Activated T-cell treated with anti-CD3 and anti-CD28 coated beads for 48 hours (primary cell): ENCODE measurements around the gene OXT.
"Not testable (repeated sequence)": the region's sequence is repeated elsewhere in the genome, so short reads cannot be mapped to it uniquely, and the experiment has no call there.

Source experiments
- DNase-seq: peaks from one replicate; pipeline ENCODE4 v3.0.0-alpha.2; 2020; ENCODE audit warnings: low read depth

OXT gene

GRCh38 chr20:3071610-3072529 lies at the start of gene OXT:
OXT (plus strand) TSS chr20:3071620; CDS start chr20:3071656, 36 bp downstream.
- DNase-seq, result peak; percentile 63

- no peak for DNase-seq
Observed at GRCh38 chr20:3021777-3022176, 49.6 kb upstream of the OXT start.

GRCh38 chr20:3022559-3023490 lies 48.6 kb upstream of the OXT start:
- DNase-seq, result not testable (repeated sequence)

- no peak for DNase-seq
Observed at GRCh38 chr20:3027987-3028386, 43.4 kb upstream of the OXT start.

- DNase-seq, result no peak
Observed at GRCh38 chr20:3031524-3032147, 39.8 kb upstream of the OXT start.

GRCh38 chr20:3032624-3033023 lies 38.8 kb upstream of the OXT start:
- no peak for DNase-seq

GRCh38 chr20:3037654-3038053 lies 33.8 kb upstream of the OXT start:
- DNase-seq, result no peak

- DNase-seq, result no peak
Observed at GRCh38 chr20:3038454-3038853, 33.0 kb upstream of the OXT start.

GRCh38 chr20:3039426-3039825 lies 32.0 kb upstream of the OXT start:
- DNase-seq, result no peak

- DNase-seq, result no peak
Observed at GRCh38 chr20:3040086-3040485, 31.3 kb upstream of the OXT start.

- DNase-seq, result no peak
Observed at GRCh38 chr20:3041854-3042409, 29.5 kb upstream of the OXT start.

- DNase-seq, result no peak
Observed at GRCh38 chr20:3042625-3043024, 28.8 kb upstream of the OXT start.

GRCh38 chr20:3043322-3043721 lies 28.1 kb upstream of the OXT start, which contains the start of gene GNRH2:
GNRH2 (plus strand) TSS chr20:3043622; CDS start chr20:3044415, 793 bp downstream.
- DNase-seq, result no peak

GRCh38 chr20:3044336-3044965 lies 27.0 kb upstream of the OXT start:
- no peak for DNase-seq

GRCh38 chr20:3045042-3045815 lies 26.2 kb upstream of the OXT start:
- DNase-seq, result peak; percentile 66

GRCh38 chr20:3045816-3046676 lies 25.4 kb upstream of the OXT start, which contains the start of gene MRPS26:
MRPS26 (plus strand) TSS chr20:3046052; CDS start chr20:3046069, 17 bp downstream.
- DNase-seq, result peak; percentile 84

- DNase-seq, result no peak
Observed at GRCh38 chr20:3046677-3047462, 24.6 kb upstream of the OXT start.
